IPS-NIHi11 (cell line): ENCODE results near the gene IGF1.

Experiments used
- DNase-seq: peaks from one replicate; pipeline ENCODE4 v3.0.0; 2012; ENCODE audit warnings: mixed read lengths, low spot score

Gene IGF1

GRCh38 chr12:102496591-102496990 lies 16.2 kb upstream of the IGF1 start:
- no peak for DNase-seq

- DNase-seq: no peak
Measured at GRCh38 chr12:102487226-102487625, 6.9 kb upstream of the IGF1 start.

- DNase-seq: no peak
Measured at GRCh38 chr12:102486153-102486552, 5.8 kb upstream of the IGF1 start.

GRCh38 chr12:102484428-102484958 lies 4.1 kb upstream of the IGF1 start:
- DNase-seq: peak; percentile 66

GRCh38 chr12:102484017-102484416 lies 3.7 kb upstream of the IGF1 start:
- DNase-seq: no peak

GRCh38 chr12:102483466-102483865 lies 3.1 kb upstream of the IGF1 start:
- DNase-seq: no peak

- DNase-seq: no peak
Measured at GRCh38 chr12:102481705-102482425, 1.5 kb upstream of the IGF1 start.

GRCh38 chr12:102479939-102480338 lies 424 bp downstream of the IGF1 start:
- DNase-seq: no peak

- no peak for DNase-seq
Measured at GRCh38 chr12:102479099-102479885, 1.1 kb downstream of the IGF1 start.

- DNase-seq: peak; percentile 40
Measured at GRCh38 chr12:102478405-102479098, 1.8 kb downstream of the IGF1 start.

- DNase-seq: no peak
Measured at GRCh38 chr12:102475355-102475754, 5.0 kb downstream of the IGF1 start.

GRCh38 chr12:102474438-102475064 lies 5.8 kb downstream of the IGF1 start:
- DNase-seq: no peak

- no peak for DNase-seq
Measured at GRCh38 chr12:102472496-102472895, 7.9 kb downstream of the IGF1 start.

GRCh38 chr12:102471556-102471955 lies 8.8 kb downstream of the IGF1 start:
- no peak for DNase-seq

- no peak for DNase-seq
Measured at GRCh38 chr12:102470945-102471344, 9.4 kb downstream of the IGF1 start.

GRCh38 chr12:102468261-102468915 lies 12.0 kb downstream of the IGF1 start:
- no peak for DNase-seq

- no peak for DNase-seq
Measured at GRCh38 chr12:102465762-102466560, 14.4 kb downstream of the IGF1 start.

- DNase-seq: no peak
Measured at GRCh38 chr12:102463659-102464249, 16.6 kb downstream of the IGF1 start.

- no peak for DNase-seq
Measured at GRCh38 chr12:102462795-102463465, 17.4 kb downstream of the IGF1 start.

GRCh38 chr12:102462386-102462785 lies 18.0 kb downstream of the IGF1 start:
- DNase-seq: no peak
